GM18520 (cell line): ENCODE results near the gene SLC22A4.

Experiments used
- ATAC-seq: cut with Tn5 transposase; IDR thresholded peaks from one replicate; pipeline ENCODE4 v1.9.1; 2021; ENCODE audit not compliant: unreplicated experiment

Gene SLC22A4

DNA sequence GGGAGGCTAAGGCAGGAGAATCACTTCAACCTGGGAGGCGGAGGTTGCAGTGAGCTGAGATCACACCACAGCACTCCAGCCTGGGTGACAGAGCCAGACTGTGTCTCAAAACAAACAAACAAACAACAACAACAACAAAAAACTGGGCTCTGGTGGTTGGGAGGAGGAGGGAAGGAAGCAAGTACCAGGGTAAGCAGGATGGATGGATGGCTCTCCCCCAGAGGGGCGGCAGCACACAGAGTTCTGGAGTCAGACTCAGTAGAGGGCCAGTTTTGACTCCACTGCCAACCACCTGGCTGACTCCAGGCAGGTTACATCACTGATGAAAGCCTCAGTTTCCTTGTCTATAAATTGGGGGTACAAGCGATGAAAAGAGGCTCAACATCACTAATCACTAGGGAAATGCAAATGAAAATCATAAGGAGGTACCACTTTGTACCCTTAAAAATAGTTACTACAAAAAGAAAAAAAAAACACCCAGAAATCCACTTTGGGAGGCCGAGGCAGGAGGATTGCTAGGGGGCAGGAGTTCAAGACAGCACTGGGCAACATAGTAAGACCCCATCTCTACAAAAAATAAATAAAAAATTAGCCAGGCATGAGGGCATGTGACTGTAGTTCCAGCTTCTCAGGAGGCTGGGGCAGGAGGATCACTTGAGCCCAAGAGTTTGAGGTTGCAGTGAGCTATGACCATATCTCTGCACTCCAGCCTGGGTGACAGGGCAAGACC, 3.2 kb downstream of the SLC22A4 start:
- ATAC-seq, result no peak

- no peak for ATAC-seq
Measured at GRCh38 chr5:132298298-132299212, 4.4 kb downstream of the SLC22A4 start.

GRCh38 chr5:132299917-132300316, 5.7 kb downstream of the SLC22A4 start:
- ATAC-seq, result no peak

- no peak for ATAC-seq
Measured at GRCh38 chr5:132300577-132301343, 6.6 kb downstream of the SLC22A4 start.

GRCh38 chr5:132301344-132302271, 7.4 kb downstream of the SLC22A4 start:
- no peak for ATAC-seq

GRCh38 chr5:132302413-132302812, 8.2 kb downstream of the SLC22A4 start:
- no peak for ATAC-seq

- no peak for ATAC-seq
Measured at GRCh38 chr5:132303589-132303988, 9.4 kb downstream of the SLC22A4 start.

GRCh38 chr5:132305420-132305819, 11.2 kb downstream of the SLC22A4 start:
- no peak for ATAC-seq

DNA sequence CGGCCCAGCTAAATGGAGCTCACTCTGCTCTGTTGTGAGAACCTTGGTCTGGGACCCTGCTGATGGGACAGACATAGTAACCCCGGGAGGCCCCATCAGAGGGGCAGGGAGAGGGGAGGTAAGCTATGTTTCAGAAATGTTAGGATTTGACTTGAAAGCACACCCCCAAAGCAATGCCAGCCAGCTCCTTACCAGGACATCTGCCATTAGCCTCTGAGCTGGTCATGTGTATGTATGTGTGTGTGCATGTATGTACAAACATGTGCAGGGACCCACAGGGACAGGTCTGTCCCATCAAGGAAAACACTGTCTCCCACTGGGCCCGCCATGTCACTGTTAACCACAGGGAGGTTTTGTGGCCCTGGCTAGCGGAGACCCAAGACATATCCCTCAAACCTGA, 14.5 kb downstream of the SLC22A4 start:
- ATAC-seq, result no peak

GRCh38 chr5:132309679-132310078, 15.5 kb downstream of the SLC22A4 start:
- ATAC-seq, result no peak

DNA sequence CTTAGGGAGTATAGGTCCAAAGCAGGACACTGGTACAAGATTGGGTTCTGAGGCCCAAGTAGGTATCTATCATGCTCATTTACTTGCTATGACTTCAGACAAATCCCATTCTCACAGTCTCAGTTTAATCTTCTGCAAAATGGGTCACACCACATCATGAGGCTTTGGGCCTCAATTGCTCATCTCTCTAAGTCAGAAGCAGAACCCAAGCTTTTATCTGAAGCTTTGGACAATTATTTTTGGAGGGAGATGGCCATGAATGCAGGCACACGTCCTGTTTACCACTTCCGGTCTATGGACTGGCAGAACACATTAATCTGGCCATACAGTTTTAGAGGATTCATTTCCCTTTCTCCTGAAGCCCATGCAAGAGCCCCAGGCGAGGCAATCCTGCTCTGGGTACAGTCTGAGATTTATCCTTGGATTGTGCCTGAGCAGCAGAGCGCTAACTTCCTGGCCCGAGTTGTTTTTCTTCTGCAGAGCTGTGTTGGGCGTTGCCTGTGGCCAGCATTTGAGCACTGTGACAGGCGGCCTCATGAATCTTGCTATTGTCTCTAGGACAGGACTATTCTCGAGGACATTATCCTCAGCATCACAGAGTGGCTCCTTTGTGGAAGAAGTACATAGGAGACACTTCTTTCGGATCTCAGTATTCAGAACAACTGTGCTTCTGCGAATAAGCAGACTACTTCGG, 16.1 kb downstream of the SLC22A4 start:
- ATAC-seq, result no peak

DNA sequence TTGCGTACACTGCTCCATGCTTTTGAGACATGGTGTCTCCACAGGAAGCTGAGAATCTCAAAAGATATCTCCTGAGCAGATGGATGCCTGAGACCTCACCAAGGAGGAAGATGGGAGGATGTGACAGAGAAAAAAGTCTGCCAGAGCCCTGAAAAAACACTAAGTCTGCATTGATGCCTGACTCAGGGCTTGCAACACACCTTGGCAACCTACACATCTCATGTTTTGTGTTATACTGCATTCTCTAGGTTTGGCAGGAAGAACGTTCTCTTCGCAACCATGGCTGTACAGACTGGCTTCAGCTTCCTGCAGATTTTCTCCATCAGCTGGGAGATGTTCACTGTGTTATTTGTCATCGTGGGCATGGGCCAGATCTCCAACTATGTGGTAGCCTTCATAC, 19.2 kb downstream of the SLC22A4 start:
- no peak for ATAC-seq

DNA sequence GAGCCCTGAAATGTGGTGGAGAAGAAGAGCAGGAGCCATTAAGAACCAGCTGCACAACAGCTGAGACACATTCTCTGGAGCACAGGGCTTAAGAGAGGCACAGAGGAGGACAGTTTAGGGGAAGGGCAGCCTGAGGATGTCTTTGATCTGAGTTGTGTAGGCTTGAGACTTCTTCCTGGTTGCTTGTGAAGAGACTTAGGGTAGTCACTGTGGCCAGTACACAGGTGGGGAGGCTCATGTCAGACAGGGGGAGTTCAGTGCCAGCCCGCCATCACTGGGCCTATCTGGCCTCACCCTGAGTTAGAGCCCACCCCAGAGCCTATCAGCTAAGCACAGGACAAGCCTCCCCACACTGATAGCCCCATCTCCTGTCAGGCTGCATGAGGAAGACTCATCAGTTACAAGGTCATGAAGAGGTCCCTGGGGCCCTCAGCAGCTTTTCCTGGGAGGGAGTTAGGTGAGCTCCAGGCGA, 19.8 kb downstream of the SLC22A4 start:
- ATAC-seq, result no peak

DNA sequence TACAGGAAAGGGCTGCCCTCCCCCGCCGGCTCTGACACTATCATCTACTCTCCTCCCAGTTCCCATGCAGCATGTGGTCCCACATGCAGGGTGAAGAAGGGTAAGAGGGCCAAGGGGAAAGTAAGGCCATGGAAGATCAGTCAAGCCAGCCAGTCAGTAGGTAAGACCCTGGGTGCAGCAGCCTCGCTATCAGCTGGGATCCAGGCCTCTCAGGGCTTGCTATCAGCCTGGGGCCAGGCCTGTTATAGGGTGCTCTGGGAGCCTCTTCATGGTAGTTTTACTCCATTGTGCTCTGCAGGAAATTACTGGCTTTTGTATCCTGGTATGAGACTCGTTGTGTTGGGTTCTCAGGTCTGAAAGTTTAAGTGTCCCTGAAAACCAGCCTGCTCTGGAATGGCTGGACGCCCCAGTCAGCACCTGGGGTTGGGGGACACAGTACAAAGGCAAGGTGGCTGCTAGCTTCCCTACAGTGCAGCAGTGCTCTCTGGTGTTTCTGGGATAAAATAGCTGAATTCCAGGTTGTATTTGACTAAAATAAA, 21.4 kb downstream of the SLC22A4 start:
- no peak for ATAC-seq

GRCh38 chr5:132319975-132320374, 25.8 kb downstream of the SLC22A4 start:
- no peak for ATAC-seq

GRCh38 chr5:132321109-132321721, 27.0 kb downstream of the SLC22A4 start:
- no peak for ATAC-seq

DNA sequence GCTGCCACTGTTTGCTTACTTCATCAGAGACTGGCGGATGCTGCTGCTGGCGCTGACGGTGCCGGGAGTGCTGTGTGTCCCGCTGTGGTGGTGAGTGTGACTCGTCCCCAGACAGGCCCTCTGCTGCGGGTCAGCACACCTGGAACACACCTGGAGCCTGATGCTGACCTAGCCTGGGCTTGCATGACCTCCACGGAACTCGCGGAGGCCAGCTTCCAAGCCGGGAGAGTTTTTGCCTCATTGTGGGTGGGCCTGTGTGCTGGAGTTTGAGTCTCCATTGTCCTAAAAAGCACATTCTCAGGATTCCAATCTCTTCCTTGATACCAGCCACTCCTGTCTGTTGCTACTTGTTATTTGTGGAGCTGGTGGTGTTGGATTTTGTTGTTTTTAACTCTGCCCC, 28.1 kb downstream of the SLC22A4 start:
- ATAC-seq, result no peak

DNA sequence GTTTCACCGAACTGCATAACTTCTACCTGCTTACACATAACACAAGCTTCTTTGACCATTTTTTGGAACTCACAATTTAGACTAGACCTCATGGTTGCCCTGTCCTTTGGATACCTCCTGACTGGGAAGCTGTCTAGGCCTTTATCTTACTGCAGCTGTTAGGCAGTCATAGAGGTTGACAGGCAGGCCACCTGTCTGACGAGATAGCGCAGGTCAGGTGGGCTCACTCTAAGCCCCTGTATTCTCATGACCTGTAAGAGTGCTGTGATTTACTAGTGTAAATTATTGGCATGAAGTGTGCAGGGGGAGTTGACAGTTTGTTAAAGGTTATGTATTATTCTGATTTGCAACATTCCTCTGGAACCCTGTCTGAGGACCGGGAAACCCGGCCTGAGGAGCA, 29.0 kb downstream of the SLC22A4 start:
- no peak for ATAC-seq

DNA sequence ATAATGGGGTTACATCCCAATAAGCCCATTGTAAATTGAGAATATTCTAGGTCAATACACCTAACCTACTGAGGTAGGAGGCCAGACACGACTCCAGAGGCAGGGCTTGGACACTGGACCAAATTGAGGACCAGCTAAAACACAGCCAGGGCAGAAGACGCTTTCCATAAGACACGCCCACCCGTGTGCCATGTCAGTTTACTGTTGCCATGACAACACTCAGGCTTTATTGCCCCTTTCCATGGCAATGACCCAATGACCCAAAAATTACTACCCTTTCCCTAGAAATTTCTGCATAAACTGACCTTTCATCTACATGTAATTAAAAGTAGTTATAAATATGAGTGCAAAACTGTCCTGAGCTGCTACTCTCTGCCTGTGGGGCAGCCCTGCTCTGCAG, 31.5 kb downstream of the SLC22A4 start:
- no peak for ATAC-seq
